ENCODE data around the gene TNIK.

DNA sequence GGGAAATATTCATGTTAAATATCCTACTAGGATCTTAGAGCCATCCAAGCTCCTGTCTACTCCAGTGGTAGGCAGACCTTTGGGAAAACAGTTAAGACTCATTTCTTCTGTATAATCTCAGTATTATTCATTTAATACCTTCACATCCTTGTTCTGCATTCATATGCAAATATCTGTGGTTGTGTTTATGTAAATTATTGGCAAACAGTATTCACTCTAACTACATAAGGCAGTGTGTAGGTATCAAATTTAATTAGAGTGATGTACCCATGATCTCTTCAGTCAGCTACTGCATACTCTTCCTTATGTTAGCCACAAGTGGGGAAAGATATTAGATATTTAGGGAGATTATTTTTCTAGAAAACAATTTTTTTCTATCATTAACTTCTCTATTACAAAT, 232.8 kb downstream of the TNIK start:
- no peak for TF ChIP-seq POLR2A (IDR thresholded peaks at IDR 0.05)
- TF ChIP-seq, protein P1, sequence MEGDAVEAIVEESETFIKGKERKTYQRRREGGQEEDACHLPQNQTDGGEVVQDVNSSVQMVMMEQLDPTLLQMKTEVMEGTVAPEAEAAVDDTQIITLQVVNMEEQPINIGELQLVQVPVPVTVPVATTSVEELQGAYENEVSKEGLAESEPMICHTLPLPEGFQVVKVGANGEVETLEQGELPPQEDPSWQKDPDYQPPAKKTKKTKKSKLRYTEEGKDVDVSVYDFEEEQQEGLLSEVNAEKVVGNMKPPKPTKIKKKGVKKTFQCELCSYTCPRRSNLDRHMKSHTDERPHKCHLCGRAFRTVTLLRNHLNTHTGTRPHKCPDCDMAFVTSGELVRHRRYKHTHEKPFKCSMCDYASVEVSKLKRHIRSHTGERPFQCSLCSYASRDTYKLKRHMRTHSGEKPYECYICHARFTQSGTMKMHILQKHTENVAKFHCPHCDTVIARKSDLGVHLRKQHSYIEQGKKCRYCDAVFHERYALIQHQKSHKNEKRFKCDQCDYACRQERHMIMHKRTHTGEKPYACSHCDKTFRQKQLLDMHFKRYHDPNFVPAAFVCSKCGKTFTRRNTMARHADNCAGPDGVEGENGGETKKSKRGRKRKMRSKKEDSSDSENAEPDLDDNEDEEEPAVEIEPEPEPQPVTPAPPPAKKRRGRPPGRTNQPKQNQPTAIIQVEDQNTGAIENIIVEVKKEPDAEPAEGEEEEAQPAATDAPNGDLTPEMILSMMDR (IDR thresholded peaks at IDR 0.05): no peak

Data from prostate gland (tissue), 2 donors.